ENCODE results near the gene PPP2R2C. TPM values are rescaled to one million over a fixed set of nuclear protein-coding genes. Genes with fewer than 3 reads are reported as not detected.

The PPP2R2C gene
- total and polyA plus RNA-seq, 9 of the 15 experiments (the other 6 are each of a cell fraction or from before 2014, with no cell fraction given), result 0.04 to 0.06 TPM; not detected in 7

GRCh38 chr4:6333301-6334202 lies 138.9 kb downstream of the PPP2R2C start (continued):
- TF ChIP-seq MITF (IDR thresholded peaks at IDR 0.05), result no peak
- peak in 1 of 2 experiments; percentile 30; a peak in 1 of 4 replicates for TF ChIP-seq RAD21 (CRISPR knock-in tag; conservative IDR thresholded peaks at IDR 0.05 in 1 of 2, IDR thresholded peaks at IDR 0.05 in 1 of 2)
- TF ChIP-seq ZNF699 (CRISPR knock-in tag; IDR thresholded peaks at IDR 0.05; ENCODE audit: insufficient replicate concordance), result no peak
- TF ChIP-seq ELF2 (CRISPR knock-in tag; IDR thresholded peaks at IDR 0.05), result no peak
- no peak for TF ChIP-seq BRF2 (IDR thresholded peaks at IDR 0.05; ENCODE audit: borderline replicate concordance, insufficient read depth, insufficient read length)
- no peak for TF ChIP-seq NFIC (IDR thresholded peaks at IDR 0.05)
- TF ChIP-seq, protein P1, sequence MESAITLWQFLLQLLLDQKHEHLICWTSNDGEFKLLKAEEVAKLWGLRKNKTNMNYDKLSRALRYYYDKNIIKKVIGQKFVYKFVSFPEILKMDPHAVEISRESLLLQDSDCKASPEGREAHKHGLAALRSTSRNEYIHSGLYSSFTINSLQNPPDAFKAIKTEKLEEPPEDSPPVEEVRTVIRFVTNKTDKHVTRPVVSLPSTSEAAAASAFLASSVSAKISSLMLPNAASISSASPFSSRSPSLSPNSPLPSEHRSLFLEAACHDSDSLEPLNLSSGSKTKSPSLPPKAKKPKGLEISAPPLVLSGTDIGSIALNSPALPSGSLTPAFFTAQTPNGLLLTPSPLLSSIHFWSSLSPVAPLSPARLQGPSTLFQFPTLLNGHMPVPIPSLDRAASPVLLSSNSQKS (CRISPR knock-in tag; IDR thresholded peaks at IDR 0.05), result no peak
- no peak for TF ChIP-seq DPF2 (IDR thresholded peaks at IDR 0.05)
- 0 out of 2 replicates have a peak, but pooled peaks have one; percentile 33 for TF ChIP-seq ZNF24 (IDR thresholded peaks at IDR 0.05)
- no peak for TF ChIP-seq NR2C1 (IDR thresholded peaks at IDR 0.05)
- no peak for TF ChIP-seq NR2C1 (tag; IDR thresholded peaks at IDR 0.05)
- no peak for TF ChIP-seq ZNF239 (CRISPR knock-in tag; IDR thresholded peaks at IDR 0.05)
- no peak for TF ChIP-seq PURB (CRISPR knock-in tag; IDR thresholded peaks at IDR 0.05; ENCODE audit: low read depth)
- TF ChIP-seq CBX8 (IDR thresholded peaks at IDR 0.05; ENCODE audit: borderline replicate concordance, extremely low read depth, low read depth, low read length, poor library complexity, severe bottlenecking), result no peak
- no peak for TF ChIP-seq ZFPM2 (CRISPR knock-in tag; IDR thresholded peaks at IDR 0.05)
- no peak for TF ChIP-seq SRF (CRISPR knock-in tag; IDR thresholded peaks at IDR 0.05)
- TF ChIP-seq MLX (CRISPR knock-in tag; conservative IDR thresholded peaks at IDR 0.05), result no peak
- TF ChIP-seq BRD4 (IDR thresholded peaks at IDR 0.05), result no peak
- TF ChIP-seq SRSF3 (IDR thresholded peaks at IDR 0.05; ENCODE audit: insufficient read depth, low read length), result no peak
- TF ChIP-seq SMARCC2 (IDR thresholded peaks at IDR 0.05; ENCODE audit: low read depth), result no peak
- no peak for TF ChIP-seq ZNF436 (CRISPR knock-in tag; IDR thresholded peaks at IDR 0.05)
- no peak for TF ChIP-seq ZBTB7A (IDR thresholded peaks at IDR 0.05; ENCODE audit: borderline replicate concordance, control insufficient read depth, low read depth, low read length)
- no peak for TF ChIP-seq POU5F1 (IDR thresholded peaks at IDR 0.05; ENCODE audit: borderline replicate concordance, low read depth, low read length, partially characterized antibody)
- TF ChIP-seq PHF20 (IDR thresholded peaks at IDR 0.05; ENCODE audit: partially characterized antibody), result no peak
